ENCODE data around the gene ST6GALNAC4. TPM values are rescaled to one million over a fixed set of nuclear protein-coding genes. Genes with fewer than 3 reads are reported as not detected.

Gene ST6GALNAC4
- total RNA-seq, 1 experiment from 2014 or later = 15.4 TPM

DNA sequence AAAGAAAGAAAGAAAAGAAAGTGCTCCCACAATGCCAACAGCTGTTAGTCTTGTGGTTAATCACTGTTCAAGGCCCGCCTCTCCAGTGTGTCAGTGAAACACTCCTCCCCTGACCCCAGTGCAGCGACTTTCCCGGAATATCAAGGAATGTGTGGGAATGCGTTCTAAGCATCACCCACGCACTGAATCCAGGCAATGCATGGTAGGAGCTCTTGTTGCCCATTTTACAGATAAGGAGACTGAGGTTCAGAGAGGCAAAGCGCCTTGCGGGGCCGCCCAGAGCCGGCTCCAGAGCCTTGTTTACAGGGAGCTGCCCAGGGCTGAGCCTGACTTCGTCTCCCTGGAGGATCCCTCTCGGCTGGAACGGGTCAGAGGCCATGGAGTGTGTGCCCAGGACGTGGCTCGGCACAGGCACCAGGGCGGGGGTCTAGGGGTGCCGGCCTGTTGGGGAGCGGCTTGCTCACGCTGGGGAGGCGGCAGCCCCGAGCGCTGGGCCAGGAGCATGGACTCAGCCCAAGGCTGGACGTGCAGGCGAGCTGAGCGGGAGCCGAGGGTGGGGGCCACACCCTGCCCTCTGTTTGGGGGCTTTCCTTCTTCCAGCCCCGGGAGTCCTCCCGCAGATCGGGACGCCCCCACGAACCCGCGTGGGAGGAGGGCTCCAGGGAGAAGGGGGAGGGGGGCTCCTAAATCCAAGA lies 18.3 kb downstream of the ST6GALNAC4 start:
- no peaks in the 10 kb centered on the region for H3K27me3 ChIP-seq (ENCODE audit: insufficient read depth, low read length)
- no peak overlapping the region; the same call in 1 of the 2 replicates for H2BK15ac ChIP-seq (ENCODE audit: low read depth, low read length)
- no peak overlapping the region for H3T11ph ChIP-seq (ENCODE audit: low read length)
- H3K4me3 Mint-ChIP-seq = peak overlapping the region; percentile 81 to 91
- H4K20me1 ChIP-seq (ENCODE audit: control insufficient read depth, insufficient read depth, insufficient read length) = no peaks in the 10 kb centered on the region
- H3K27ac ChIP-seq (ENCODE audit: insufficient read length, low read depth, low read length) = no peak overlapping the region
- peak; percentile 41 for DNase-seq
- peak overlapping the region; percentile 66 for H3K9ac ChIP-seq (ENCODE audit: extremely low read depth, insufficient read length, low read length)
- no peak overlapping the region for H4K5ac ChIP-seq (ENCODE audit: insufficient read length, low read depth, low read length)
- H2BK5ac ChIP-seq (ENCODE audit: insufficient read length, low read length) = no peak overlapping the region
- H4K91ac ChIP-seq (ENCODE audit: insufficient read length, low read depth, low read length) = no peak overlapping the region
- no peak overlapping the region for H3K23ac ChIP-seq (ENCODE audit: insufficient read length, low read depth, low read length)
- no peak overlapping the region for H2AK5ac ChIP-seq (ENCODE audit: insufficient read length, low read length)
- H4K8ac ChIP-seq (replicated peaks; ENCODE audit: insufficient read length, low read depth, low read length) = no peak overlapping the region
- H3K18ac ChIP-seq (ENCODE audit: insufficient read length, low read depth, low read length) = peak overlapping the region; percentile 87
- no peak overlapping the region for H2AFZ ChIP-seq (ENCODE audit: low read length)
- no peak overlapping the region for H3K56ac ChIP-seq (ENCODE audit: insufficient read length, low read depth, low read length)
- H3K79me2 ChIP-seq (ENCODE audit: insufficient read depth, low read length) = no peaks in the 10 kb centered on the region
- H3K4me1 Mint-ChIP-seq = peaks cover 15 to 33% of the 10 kb centered on the region in 2 experiments
- H3K23me2 ChIP-seq (ENCODE audit: insufficient read length, low read depth, low read length, poor library complexity, severe bottlenecking) = peaks cover 4% of the 10 kb centered on the region
- H2BK12ac ChIP-seq (ENCODE audit: insufficient read length, low read depth, low read length) = no peak overlapping the region
- no peak overlapping the region for H2BK120ac ChIP-seq (ENCODE audit: low read depth, low read length, poor library complexity, severe bottlenecking)
- H3K4ac ChIP-seq (ENCODE audit: low read depth, low read length) = no peak overlapping the region
- H3K4me1 ChIP-seq (ENCODE audit: insufficient read depth, low read length) = peaks cover 3% of the 10 kb centered on the region; the same call in 1 of the 2 replicates
- no peak for TF ChIP-seq CTCF (conservative IDR thresholded peaks at IDR 0.05)
- H3K9me3 Mint-ChIP-seq = 0 out of 5 replicates have a peak, but pooled peaks cover 0 to 2% of the 10 kb centered on the region in 2 experiments
- H3K9me3 ChIP-seq (ENCODE audit: control insufficient read depth, low read depth, low read length) = no peaks in the 10 kb centered on the region
- H3K79me1 ChIP-seq (ENCODE audit: insufficient read depth, low read depth, low read length, poor library complexity, severe bottlenecking) = no peaks in the 10 kb centered on the region
- H3K14ac ChIP-seq (ENCODE audit: insufficient read depth, low read length) = peak overlapping the region; percentile 80
- WGBS (ENCODE audit: extremely low coverage, insufficient read length, low lambda C conversion rate) = no CpG with 5 or more reads among the region's 32 CpGs
- no peaks in the 10 kb centered on the region for H3K27me3 Mint-ChIP-seq (ENCODE audit: low read depth)
- H3K27ac Mint-ChIP-seq = peak overlapping the region in 2 of 3 experiments; percentile 68 to 91; a peak in 3 of 7 replicates
- H2BK20ac ChIP-seq (ENCODE audit: low read depth, low read length, poor library complexity, severe bottlenecking) = no peak overlapping the region
- peak overlapping the region; percentile 64 for H3K4me2 ChIP-seq (ENCODE audit: insufficient read depth, insufficient read length, low read length)
- H3K36me3 Mint-ChIP-seq (ENCODE audit: insufficient read depth in 1 of 3, low read depth in 3 of 3) = peaks cover 25 to 33% (median 29%) of the 10 kb centered on the region in 3 experiments

All from H9 (cell line).